ENCODE results near the gene MED16.

DNA sequence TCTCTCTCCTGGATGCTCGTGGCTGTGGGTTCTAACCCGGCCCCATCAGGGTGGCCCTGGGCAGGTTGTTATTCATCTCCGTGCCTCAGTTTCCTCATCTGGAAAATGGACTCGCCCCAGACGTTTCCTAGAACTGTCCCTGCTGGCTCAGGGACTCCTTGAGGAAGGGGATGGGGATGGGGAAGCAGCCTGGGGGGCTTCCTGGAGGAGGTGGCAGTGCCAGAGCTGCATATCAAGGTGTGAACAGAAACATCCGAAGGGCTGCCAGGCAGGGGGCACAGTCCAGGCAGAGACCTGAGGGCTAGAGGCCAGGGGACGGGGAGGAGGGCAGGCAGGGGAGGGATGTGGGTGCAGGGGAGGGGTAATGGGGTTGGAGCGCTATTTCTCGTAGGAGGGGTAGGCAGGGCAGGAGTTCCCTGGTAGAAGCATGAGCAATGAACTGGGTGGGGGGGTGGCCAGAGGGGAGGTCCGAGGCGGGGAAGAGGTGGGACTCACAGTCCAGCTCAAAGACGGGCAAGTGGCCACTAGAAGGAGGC is 44.5 kb downstream of the MED16 start:
- TF ChIP-seq POLR2A (IDR thresholded peaks at IDR 0.05), result no peak
- TF ChIP-seq, protein P1, sequence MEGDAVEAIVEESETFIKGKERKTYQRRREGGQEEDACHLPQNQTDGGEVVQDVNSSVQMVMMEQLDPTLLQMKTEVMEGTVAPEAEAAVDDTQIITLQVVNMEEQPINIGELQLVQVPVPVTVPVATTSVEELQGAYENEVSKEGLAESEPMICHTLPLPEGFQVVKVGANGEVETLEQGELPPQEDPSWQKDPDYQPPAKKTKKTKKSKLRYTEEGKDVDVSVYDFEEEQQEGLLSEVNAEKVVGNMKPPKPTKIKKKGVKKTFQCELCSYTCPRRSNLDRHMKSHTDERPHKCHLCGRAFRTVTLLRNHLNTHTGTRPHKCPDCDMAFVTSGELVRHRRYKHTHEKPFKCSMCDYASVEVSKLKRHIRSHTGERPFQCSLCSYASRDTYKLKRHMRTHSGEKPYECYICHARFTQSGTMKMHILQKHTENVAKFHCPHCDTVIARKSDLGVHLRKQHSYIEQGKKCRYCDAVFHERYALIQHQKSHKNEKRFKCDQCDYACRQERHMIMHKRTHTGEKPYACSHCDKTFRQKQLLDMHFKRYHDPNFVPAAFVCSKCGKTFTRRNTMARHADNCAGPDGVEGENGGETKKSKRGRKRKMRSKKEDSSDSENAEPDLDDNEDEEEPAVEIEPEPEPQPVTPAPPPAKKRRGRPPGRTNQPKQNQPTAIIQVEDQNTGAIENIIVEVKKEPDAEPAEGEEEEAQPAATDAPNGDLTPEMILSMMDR (IDR thresholded peaks at IDR 0.05), result no peak

All from right lobe of liver (tissue), 4 donors.